Retinal pigment epithelial cell (primary cell): ENCODE measurements around the gene SASH3.
"Not testable (repeated sequence)": the region's sequence is repeated elsewhere in the genome, so short reads cannot be mapped to it uniquely, and the experiment has no call there.

Experiments used
- DNase-seq: peaks from one replicate; pipeline ENCODE4 v3.0.0-alpha.2; 2010; ENCODE audit warnings: low read depth
- H3K4me3 ChIP-seq: 2 replicates; pipeline ENCODE4 v1.5.1; 2011; ENCODE audit warnings: mild to moderate bottlenecking, low read length, control low read depth, moderate library complexity
- CTCF ChIP-seq: conservative IDR thresholded peaks from 2 replicates; pipeline ENCODE4 v1.5.1; 2011; ENCODE audit warnings: low read depth, low read length, control low read depth, inconsistent platforms

Gene SASH3

DNA sequence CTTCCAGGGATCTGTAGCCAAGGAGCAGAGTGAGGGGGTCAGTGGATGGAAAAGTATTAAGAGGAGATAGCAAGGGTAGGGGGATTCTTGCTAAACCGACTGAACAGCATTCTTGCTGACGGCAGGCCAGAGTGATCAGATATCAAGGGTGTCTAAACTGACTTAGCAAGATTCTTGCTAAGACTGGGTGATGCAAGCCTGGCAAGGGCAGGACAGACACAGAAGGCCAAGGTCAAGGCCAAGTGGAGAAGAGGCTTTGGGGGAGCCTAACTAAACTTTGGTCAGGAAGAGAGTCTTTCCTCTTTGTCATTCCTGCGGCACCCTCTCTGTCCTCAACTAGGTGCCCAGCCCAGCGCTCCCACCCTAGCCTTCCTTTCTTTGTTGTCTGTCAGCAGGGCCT is 40.2 kb upstream of the SASH3 start:
- no peak for TF ChIP-seq CTCF
- H3K4me3 ChIP-seq, result no peak overlapping the region
- no peak for DNase-seq

DNA sequence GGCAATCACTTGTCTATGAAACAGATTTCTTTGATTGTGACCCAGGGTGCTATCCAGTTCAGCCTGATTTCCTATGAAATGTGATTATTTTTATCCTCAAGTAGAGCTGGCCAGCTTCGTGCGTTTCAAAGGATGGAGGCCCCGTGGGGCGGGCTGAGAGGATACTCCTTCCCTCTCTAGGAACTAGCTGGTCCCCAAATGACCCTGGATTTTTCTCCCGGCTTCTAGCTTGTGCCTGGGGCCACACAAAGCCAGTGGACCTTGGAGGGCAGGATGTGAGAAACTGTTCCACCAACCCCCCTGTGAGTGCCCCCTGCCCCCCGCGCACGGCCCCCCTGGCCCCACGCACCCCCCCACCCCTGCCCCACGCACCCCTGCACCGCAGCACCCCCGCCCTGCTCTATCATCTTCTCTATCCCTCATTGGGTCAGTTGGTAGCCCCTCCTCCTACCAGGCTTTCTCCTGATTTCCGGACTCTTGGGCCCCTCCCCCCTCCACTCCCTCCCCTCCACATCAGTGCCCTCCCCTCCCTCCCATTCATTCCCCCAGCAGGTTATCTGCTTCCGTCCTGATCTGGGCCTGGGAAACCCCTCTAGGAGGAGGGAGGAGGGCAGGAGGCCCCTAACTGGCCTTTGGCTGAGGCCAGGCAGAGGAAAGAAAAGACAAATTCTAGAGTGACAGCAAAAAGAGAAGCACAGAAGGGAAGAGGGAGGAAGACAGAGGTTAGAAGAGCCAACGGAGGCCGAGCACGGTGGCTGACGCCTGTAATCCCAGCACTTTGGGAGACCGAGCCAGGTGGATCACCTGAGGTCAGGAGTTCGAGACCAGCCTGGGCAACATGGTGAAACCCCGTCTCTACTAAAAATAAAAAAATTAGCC is 37.6 kb upstream of the SASH3 start:
- TF ChIP-seq CTCF, result no peak
- DNase-seq, result no peak
- H3K4me3 ChIP-seq, result no peak overlapping the region

GRCh38 chrX:129742759-129743152 is 37.0 kb upstream of the SASH3 start:
- not testable (repeated sequence) for H3K4me3 ChIP-seq, DNase-seq

- no peak for TF ChIP-seq CTCF
- DNase-seq, result no peak
- H3K4me3 ChIP-seq, result no peak overlapping the region
Measured at GRCh38 chrX:129743821-129744220, 35.9 kb upstream of the SASH3 start.

DNA sequence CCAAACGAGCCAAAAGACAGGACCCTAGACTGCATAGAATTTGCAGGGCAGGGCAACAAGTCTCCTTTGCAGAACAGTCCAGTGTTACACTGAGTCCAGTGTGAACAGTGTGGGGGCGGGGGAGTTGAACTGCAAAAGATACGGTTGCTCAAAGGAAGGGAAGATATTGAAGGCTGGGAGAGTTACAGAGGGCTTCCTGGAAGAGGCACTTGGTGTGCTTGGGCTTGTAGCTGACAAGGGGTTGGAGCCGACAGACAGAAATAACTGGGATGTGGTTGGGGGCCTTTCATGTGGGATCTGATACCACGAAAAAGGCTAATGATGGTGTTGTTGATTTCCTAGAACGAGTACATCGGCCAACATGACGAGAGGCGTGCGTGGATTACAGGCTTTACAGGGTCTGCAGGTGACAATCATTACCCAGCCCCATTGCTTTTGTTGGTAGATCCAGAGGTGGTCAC is 34.9 kb upstream of the SASH3 start:
- no peak overlapping the region for H3K4me3 ChIP-seq
- DNase-seq, result no peak
- no peak for TF ChIP-seq CTCF

GRCh38 chrX:129746557-129747470 is 32.9 kb upstream of the SASH3 start:
- no peak for DNase-seq
- no peak for TF ChIP-seq CTCF
- no peak overlapping the region for H3K4me3 ChIP-seq

DNA sequence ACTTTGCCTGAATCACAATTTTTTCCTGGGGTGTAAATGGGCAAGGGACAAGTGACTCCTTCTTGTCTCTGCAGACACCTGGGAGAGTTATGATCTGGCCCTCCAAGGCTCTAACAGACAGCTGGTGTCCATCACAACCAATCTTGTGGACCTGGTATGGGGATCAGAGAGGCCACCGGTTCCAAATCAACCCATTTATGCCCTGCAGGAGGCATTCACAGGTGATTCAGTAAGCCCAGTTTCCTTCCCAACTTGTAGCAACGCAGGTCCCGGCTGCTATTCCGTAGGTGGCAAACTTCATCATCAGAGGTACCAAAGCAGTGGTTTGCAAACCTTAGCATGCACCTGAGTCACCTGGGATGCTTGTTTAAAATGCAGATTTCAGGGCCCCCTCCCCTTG is 32.2 kb upstream of the SASH3 start:
- no peak for DNase-seq
- TF ChIP-seq CTCF, result no peak
- no peak overlapping the region for H3K4me3 ChIP-seq
